Caco-2 (cell line): ENCODE results near the gene IGFL1. TPM values are rescaled to one million over a fixed set of nuclear protein-coding genes. Genes with fewer than 3 reads are reported as not detected.
"Not testable (repeated sequence)": the region's sequence is repeated elsewhere in the genome, so short reads cannot be mapped to it uniquely, and the experiment has no call there.

Experiments used
- BruUV-seq: library from RNA; stranded (reverse); fragments of 400-500 nt; replicated peaks from 2 replicates; lab custom pipeline; 2021; lab: Mats Ljungman, UMichigan
- CTCF ChIA-PET: fragments of 300-600 bp; sonication (Branson Sonifier 250); formaldehyde crosslinking; loops from one replicate; lab custom pipeline; 2022; ENCODE audit warnings: antibody characterized with exemption; lab: Charles Lee
- POLR2A ChIA-PET: fragments of 300-600 bp; sonication (Branson Sonifier 250); formaldehyde crosslinking; loops from one replicate; lab custom pipeline; 2022; ENCODE audit warnings: antibody characterized with exemption; lab: Charles Lee
- DNase-seq, 2 experiments: peaks; one replicate each; pipeline versions ENCODE4 v3.0.0 to v3.0.0-alpha.2; 2020 to 2022
- H3K27me3 ChIP-seq: replicated peaks from 2 replicates; pipeline ENCODE4 v1.6.0; 2011; ENCODE audit warnings: low read length; ENCODE audit not compliant: control insufficient read depth, insufficient read depth
- H3K36me3 ChIP-seq: 2 replicates; pipeline ENCODE4 v1.5.1; 2011; ENCODE audit warnings: low read length; ENCODE audit not compliant: control insufficient read depth, insufficient read depth
- H3K4me1 ChIP-seq: fragments of 250-450 bp; sonication (Bioruptor Pico); 2 replicates; pipeline ENCODE4 v1.5.1; 2020; ENCODE audit warnings: mild to moderate bottlenecking
- H3K4me3 ChIP-seq: 2 replicates; pipeline ENCODE4 v1.5.1; 2011; ENCODE audit warnings: low read depth, mild to moderate bottlenecking, control low read depth, low read length
- H3K9me3 ChIP-seq: fragments of 250-450 bp; sonication (Bioruptor Pico); 2 replicates; pipeline ENCODE4 v1.5.1; 2020; ENCODE audit warnings: mild to moderate bottlenecking, moderate library complexity
- H3K27ac Mint-ChIP-seq: one replicate; pipeline ENCODE4 v1.8.0; 2022; ENCODE audit warnings: mixed read lengths; ENCODE audit not compliant: unreplicated experiment
- H3K27me3 Mint-ChIP-seq: one replicate; pipeline ENCODE4 v1.8.0; 2022; ENCODE audit warnings: mixed read lengths; ENCODE audit not compliant: insufficient read depth, unreplicated experiment
- H3K36me3 Mint-ChIP-seq: one replicate; pipeline ENCODE4 v1.8.0; 2022; ENCODE audit warnings: mild to moderate bottlenecking, mixed read lengths; ENCODE audit not compliant: insufficient read depth, unreplicated experiment
- H3K4me1 Mint-ChIP-seq: one replicate; pipeline ENCODE4 v1.8.0; 2022; ENCODE audit warnings: low read depth, mixed read lengths; ENCODE audit not compliant: unreplicated experiment
- H3K4me3 Mint-ChIP-seq: one replicate; pipeline ENCODE4 v1.8.0; 2022; ENCODE audit warnings: mild to moderate bottlenecking, moderate library complexity, mixed read lengths; ENCODE audit not compliant: unreplicated experiment
- H3K9me3 Mint-ChIP-seq: one replicate; pipeline ENCODE4 v1.8.0; 2022; ENCODE audit warnings: mixed read lengths; ENCODE audit not compliant: unreplicated experiment
- intact Hi-C: fragments of 100-400 bp; cut with micrococcal nuclease; formaldehyde crosslinking; loops from one replicate; pipeline ENCODE4 v1.10.0; 2022; ENCODE audit not compliant: unreplicated experiment
- total RNA-seq: library from RNA; stranded (reverse); gene quantifications from 2 replicates; pipeline ENCODE4 v1.2.3, GENCODE V29; 2022
- TF ChIP-seq, protein P1 (sequence below), 2 experiments: fragments of 200-600 bp in 1 of 2; IDR thresholded peaks; 1 replicate in 1 of 2; 2 replicates in 1 of 2; pipeline versions ENCODE4 v1.5.1 to v1.8.0; 2011 to 2022; ENCODE audit warnings: antibody characterized with exemption in 1 of 2, control low read depth in 1 of 2, inconsistent platforms in 1 of 2, low read depth in 1 of 2, low read length in 1 of 2, mild to moderate bottlenecking in 1 of 2, moderate library complexity in 1 of 2; ENCODE audit not compliant: insufficient read depth in 1 of 2, severe bottlenecking in 1 of 2, unreplicated experiment in 1 of 2

Gene IGFL1
- total RNA-seq, 1 experiment from 2014 or later, result not detected

- Histone ChIP-seq H3K4me1 (peaks cover 52% of the 10 kb centered on the region), H3K36me3 (no peaks in the 10 kb centered on the region), H3K27me3 (no peaks in the 10 kb centered on the region), H3K9me3 (peaks cover 10% of the 10 kb centered on the region), H3K4me3 (no peak overlapping the region)
- Mint-ChIP-seq H3K4me3 (peak overlapping the region; percentile 46), H3K36me3 (peaks cover 22% of the 10 kb centered on the region), H3K9me3 (no peaks in the 10 kb centered on the region), H3K27me3 (no peaks in the 10 kb centered on the region), H3K4me1 (peaks cover 48% of the 10 kb centered on the region), H3K27ac (peak overlapping the region; percentile 72)
- intact Hi-C loops, result no loop called here
- DNase-seq, result no peak
- ChIA-PET POLR2A (no interaction called here), CTCF (no interaction called here)
- BruUV-seq, result no TSS peak
- TF ChIP-seq, protein P1, sequence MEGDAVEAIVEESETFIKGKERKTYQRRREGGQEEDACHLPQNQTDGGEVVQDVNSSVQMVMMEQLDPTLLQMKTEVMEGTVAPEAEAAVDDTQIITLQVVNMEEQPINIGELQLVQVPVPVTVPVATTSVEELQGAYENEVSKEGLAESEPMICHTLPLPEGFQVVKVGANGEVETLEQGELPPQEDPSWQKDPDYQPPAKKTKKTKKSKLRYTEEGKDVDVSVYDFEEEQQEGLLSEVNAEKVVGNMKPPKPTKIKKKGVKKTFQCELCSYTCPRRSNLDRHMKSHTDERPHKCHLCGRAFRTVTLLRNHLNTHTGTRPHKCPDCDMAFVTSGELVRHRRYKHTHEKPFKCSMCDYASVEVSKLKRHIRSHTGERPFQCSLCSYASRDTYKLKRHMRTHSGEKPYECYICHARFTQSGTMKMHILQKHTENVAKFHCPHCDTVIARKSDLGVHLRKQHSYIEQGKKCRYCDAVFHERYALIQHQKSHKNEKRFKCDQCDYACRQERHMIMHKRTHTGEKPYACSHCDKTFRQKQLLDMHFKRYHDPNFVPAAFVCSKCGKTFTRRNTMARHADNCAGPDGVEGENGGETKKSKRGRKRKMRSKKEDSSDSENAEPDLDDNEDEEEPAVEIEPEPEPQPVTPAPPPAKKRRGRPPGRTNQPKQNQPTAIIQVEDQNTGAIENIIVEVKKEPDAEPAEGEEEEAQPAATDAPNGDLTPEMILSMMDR (IDR thresholded peaks at IDR 0.05; ENCODE audit: insufficient read depth in 1 of 2, low read depth in 1 of 2, low read length in 1 of 2, severe bottlenecking in 1 of 2, unreplicated experiment in 1 of 2), result no peak
Observed at GRCh38 chr19:46209472-46209871, 20.1 kb upstream of the IGFL1 start.

DNA sequence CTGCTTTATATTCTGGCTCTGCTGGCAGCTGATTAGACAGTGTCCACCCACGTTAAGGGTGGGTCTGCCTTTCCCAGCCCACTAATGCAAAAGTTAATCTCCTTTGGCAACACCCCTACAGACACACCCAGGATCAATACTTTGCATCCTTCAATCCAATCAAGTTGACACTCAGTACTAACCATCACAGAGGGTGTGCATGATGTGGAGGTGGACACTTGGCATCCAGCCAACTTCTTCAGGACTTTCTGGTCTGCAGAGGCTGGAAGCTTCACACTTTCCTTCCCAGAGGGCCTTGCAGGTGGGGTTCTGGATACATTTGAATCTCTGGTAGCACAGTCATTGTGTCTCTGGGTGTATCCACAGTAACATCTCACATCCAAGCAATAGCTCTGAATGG, 18.9 kb upstream of the IGFL1 start:
- Mint-ChIP-seq H3K27ac (peak overlapping the region; percentile 72), H3K27me3 (no peaks in the 10 kb centered on the region), H3K4me1 (peaks cover 48% of the 10 kb centered on the region), H3K36me3 (peaks cover 22% of the 10 kb centered on the region), H3K9me3 (no peaks in the 10 kb centered on the region), H3K4me3 (peak overlapping the region; percentile 55)
- intact Hi-C loops, result loop anchor here (1.0 to 5.0 kb wide), 2 partner anchors 17 to 47 kb away; no protein-coding TSS in a partner anchor
- ChIA-PET CTCF (interaction anchor here (0.6 to 1.4 kb wide), 8 partner anchors 10 to 221 kb away, joined by 3 to 7 read pairs (median 4); no protein-coding TSS in a partner anchor), POLR2A (interaction anchor here (1.2 to 1.3 kb wide), 2 partner anchors 18 to 63 kb away, joined by 4 to 5 read pairs; no protein-coding TSS in a partner anchor)
- Histone ChIP-seq H3K4me3 (no peak overlapping the region), H3K27me3 (no peaks in the 10 kb centered on the region), H3K9me3 (peaks cover 2% of the 10 kb centered on the region), H3K36me3 (no peaks in the 10 kb centered on the region), H3K4me1 (peaks cover 52% of the 10 kb centered on the region)
- DNase-seq, result no peak
- TF ChIP-seq, protein P1 (IDR thresholded peaks at IDR 0.05; ENCODE audit: insufficient read depth in 1 of 2, low read depth in 1 of 2, low read length in 1 of 2, severe bottlenecking in 1 of 2, unreplicated experiment in 1 of 2), result no peak
- BruUV-seq, result TSS peak; percentile 57

DNA sequence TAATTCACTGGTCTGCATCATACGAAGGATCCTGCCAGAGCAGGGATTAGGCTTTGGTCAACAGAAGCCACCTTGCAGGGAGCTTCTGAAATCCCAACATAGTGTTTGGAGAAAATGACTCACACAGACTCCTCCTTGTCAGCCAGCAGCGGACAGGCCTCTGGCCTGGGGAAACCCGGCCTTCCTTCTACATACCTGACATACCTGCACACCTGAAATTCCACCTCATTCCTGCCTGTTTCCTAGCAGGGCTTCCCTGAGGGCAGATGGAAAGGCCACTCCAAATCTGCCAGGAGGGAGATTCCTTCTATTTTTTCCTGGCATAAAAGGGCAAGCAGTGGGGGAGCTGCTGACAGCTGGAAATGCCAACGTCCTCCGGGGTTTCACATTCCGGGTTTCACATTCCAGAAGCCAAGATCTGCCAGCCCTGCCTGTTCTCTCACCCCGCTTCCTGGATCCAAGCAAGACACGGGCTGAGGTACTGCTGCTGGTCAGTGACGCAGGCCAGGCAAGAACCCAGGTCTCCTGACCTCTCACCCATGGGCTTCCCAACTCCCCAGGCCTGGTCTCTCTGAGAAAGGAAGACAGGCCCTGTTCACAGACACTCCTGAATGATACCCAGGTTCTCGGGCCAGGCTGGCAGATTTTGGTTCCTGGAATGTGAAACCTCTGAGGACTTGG, 18.2 kb upstream of the IGFL1 start:
- intact Hi-C loops, result loop anchor here (1.0 to 5.0 kb wide), 2 partner anchors 18 to 46 kb away; no protein-coding TSS in a partner anchor
- peak overlapping the region; percentile 55 for H3K4me3 Mint-ChIP-seq
- POLR2A ChIA-PET, result interaction anchor here (0.6 to 1.3 kb wide), 3 partner anchors 18 to 142 kb away, joined by 3 to 5 read pairs (median 4); no protein-coding TSS in a partner anchor

DNA sequence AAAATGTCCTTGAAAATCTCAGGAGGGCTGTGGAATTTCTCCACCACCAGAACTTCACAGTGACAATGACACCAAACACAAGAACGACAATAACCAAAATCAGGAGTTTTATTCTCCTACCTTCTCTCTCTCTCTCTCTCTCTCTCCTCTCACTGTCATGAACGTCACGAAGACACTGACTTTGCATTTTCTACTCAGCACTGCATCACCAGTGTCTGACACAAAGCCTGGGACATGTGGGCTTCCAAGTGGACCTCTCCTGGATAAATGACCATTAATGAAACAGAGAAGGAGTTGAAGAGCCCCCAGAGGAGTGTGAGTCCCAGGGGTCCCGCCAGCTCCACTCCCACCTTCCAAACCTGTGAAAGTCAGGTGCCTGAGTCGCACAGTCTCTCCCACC, 16.9 kb upstream of the IGFL1 start:
- Mint-ChIP-seq H3K36me3 (peaks cover 28% of the 10 kb centered on the region), H3K27ac (peak overlapping the region; percentile 72), H3K9me3 (peaks cover 10% of the 10 kb centered on the region), H3K4me1 (peaks cover 48% of the 10 kb centered on the region)
- H3K9me3 ChIP-seq, H3K4me3 Mint-ChIP-seq, BruUV-seq, H3K27me3 Mint-ChIP-seq, CTCF ChIA-PET, H3K36me3 ChIP-seq, H3K27me3 ChIP-seq, H3K4me3 ChIP-seq, DNase-seq: not testable (repeated sequence)
- peaks cover 50% of the 10 kb centered on the region for H3K4me1 ChIP-seq
- POLR2A ChIA-PET, result interaction anchor here (0.5 kb wide), 1 partner anchor 63 kb away, joined by 4 read pairs; no protein-coding TSS in a partner anchor
- intact Hi-C loops, result loop anchor here (5.0 kb wide), 1 partner anchor 45 kb away; no protein-coding TSS in a partner anchor

More for the DNA sequence above, 18.2 kb upstream of the IGFL1 start:
- CTCF ChIA-PET, result interaction anchor here (0.6 to 1.4 kb wide), 8 partner anchors 10 to 220 kb away, joined by 3 to 7 read pairs (median 4); no protein-coding TSS in a partner anchor
- no TSS peak for BruUV-seq
- H3K4me3 ChIP-seq, result no peak overlapping the region
- Mint-ChIP-seq H3K36me3 (peaks cover 22% of the 10 kb centered on the region), H3K4me1 (peaks cover 48% of the 10 kb centered on the region), H3K27ac (peak overlapping the region; percentile 72), H3K9me3 (peaks cover 6% of the 10 kb centered on the region), H3K27me3 (no peaks in the 10 kb centered on the region)
- H3K36me3 ChIP-seq, result no peaks in the 10 kb centered on the region
- TF ChIP-seq, protein P1 (IDR thresholded peaks at IDR 0.05; ENCODE audit: insufficient read depth in 1 of 2, low read depth in 1 of 2, low read length in 1 of 2, severe bottlenecking in 1 of 2, unreplicated experiment in 1 of 2), result no peak
- peak; percentile 89 to 95 for DNase-seq
- H3K9me3 ChIP-seq, result no peaks in the 10 kb centered on the region
- H3K27me3 ChIP-seq, result no peaks in the 10 kb centered on the region
- H3K4me1 ChIP-seq, result peaks cover 52% of the 10 kb centered on the region
